ENCODE data around the gene RPS19BP1. TPM values are rescaled to one million over a fixed set of nuclear protein-coding genes. Genes with fewer than 3 reads are reported as not detected.

The RPS19BP1 gene
- total RNA-seq, 2 donors from 2014 or later = 61.4 to 111 TPM

DNA sequence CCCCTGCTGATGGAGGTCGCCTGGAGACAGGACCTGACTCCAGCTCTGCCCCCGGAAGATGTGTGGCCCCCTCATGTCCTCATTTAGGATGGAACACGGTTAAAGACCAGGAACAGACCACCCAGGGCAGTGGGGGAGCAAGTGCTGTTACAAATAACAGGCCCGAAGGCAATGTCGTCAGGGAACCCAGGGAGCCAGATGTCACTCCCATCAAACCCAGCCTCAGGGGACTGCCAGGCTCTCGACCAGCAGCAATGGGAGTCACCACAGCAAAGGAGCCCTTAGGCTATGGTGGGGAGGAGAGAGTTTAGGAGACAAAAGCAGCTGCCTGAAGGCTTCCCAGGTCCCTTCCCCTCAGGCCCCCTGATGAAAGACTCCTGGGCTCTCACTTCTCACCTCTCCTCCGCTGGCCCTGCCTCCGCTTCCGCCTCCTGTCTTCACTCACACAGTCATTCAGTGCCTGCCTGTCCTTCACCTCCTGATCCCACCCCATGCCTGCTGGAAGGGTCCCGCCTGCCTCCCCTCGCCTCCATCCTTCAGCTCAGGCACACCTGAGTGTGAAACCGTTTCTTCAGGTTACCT is 4.4 kb downstream of the RPS19BP1 start:
- intact Hi-C loops (cut with DNase I) = loop anchor here (5.0 to 10.0 kb wide), 3 partner anchors 36 to 353 kb away; partner anchors contain the start of gene RPL3
- no peaks in the 10 kb centered on the region for H3K27me3 ChIP-seq
- TF ChIP-seq, protein P1, sequence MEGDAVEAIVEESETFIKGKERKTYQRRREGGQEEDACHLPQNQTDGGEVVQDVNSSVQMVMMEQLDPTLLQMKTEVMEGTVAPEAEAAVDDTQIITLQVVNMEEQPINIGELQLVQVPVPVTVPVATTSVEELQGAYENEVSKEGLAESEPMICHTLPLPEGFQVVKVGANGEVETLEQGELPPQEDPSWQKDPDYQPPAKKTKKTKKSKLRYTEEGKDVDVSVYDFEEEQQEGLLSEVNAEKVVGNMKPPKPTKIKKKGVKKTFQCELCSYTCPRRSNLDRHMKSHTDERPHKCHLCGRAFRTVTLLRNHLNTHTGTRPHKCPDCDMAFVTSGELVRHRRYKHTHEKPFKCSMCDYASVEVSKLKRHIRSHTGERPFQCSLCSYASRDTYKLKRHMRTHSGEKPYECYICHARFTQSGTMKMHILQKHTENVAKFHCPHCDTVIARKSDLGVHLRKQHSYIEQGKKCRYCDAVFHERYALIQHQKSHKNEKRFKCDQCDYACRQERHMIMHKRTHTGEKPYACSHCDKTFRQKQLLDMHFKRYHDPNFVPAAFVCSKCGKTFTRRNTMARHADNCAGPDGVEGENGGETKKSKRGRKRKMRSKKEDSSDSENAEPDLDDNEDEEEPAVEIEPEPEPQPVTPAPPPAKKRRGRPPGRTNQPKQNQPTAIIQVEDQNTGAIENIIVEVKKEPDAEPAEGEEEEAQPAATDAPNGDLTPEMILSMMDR (IDR thresholded peaks at IDR 0.05) = no peak
- H3K9me3 ChIP-seq = no peaks in the 10 kb centered on the region
- H3K36me3 ChIP-seq = no peaks in the 10 kb centered on the region
- peak overlapping the region; percentile 23 for H3K4me3 ChIP-seq
- peaks cover 45% of the 10 kb centered on the region for H3K4me1 ChIP-seq
- H3K9ac ChIP-seq (ENCODE audit: low read depth in 2 of 2, low read length in 2 of 2) = peak overlapping the region in 1 of 2 donors; percentile 83
- peak overlapping the region; percentile 89 for H3K27ac ChIP-seq
- no peak for DNase-seq

DNA sequence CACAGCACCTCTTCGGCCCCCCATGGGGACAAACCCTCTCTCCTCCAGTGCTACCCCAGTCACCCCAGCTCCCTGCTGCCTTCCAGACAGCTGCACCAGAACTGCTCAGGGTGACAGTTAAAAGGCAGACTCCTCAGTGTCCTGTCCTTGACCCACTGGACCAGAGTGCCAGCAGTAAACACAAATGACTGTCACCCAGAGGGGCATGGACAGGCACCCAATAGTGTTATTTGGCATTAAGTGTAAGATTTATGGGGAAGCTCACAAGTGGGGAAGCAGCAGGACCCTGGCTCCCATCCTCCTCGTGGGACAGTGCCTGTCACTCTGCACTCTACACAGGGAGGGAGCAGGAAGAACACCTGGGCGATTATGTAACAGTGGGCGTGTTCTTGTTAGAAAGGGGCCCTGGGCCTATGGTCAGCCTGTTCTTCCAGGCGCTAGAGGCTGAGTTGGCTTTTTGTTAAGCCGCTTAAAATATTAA is 5.0 kb downstream of the RPS19BP1 start:
- Histone ChIP-seq H3K9ac (ENCODE audit: low read depth in 2 of 2, low read length in 2 of 2) (peak overlapping the region in 1 of 2 donors; percentile 83), H3K27me3 (no peaks in the 10 kb centered on the region), H3K4me3 (no peak overlapping the region), H3K9me3 (no peaks in the 10 kb centered on the region), H3K4me1 (peaks cover 46% of the 10 kb centered on the region), H3K36me3 (no peaks in the 10 kb centered on the region), H3K27ac (peak overlapping the region; percentile 89)
- intact Hi-C loops (cut with DNase I) = loop anchor here (5.0 to 10.0 kb wide), 3 partner anchors 35 to 353 kb away; partner anchors contain the start of gene RPL3
- DNase-seq = peak; percentile 85
- TF ChIP-seq, protein P1 (IDR thresholded peaks at IDR 0.05) = no peak

DNA sequence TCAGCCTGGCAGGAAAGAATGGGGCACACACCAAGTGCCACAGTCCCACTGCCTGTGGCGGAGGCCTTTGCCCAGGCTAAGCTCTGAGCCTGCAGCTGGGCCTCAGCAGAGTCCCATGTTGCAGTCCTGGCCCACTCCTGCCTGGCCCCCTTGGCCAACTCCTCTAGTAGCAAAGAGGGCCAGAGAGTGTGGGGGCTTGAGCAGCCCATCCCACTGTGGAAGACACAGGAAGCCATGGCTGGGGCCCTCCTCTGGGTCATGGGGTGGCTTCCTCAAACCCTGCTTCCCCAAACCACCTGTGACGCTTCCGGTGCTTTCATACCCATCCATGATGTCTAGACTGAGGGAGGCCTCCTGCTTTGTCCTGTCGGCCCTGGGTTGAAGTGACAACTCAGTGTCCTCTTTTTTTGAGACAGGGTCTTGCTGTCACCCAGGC is 5.8 kb downstream of the RPS19BP1 start:
- intact Hi-C loops (cut with DNase I) = loop anchor here (5.0 to 10.0 kb wide), 3 partner anchors 34 to 352 kb away; partner anchors contain the start of gene RPL3
- TF ChIP-seq, protein P1 (IDR thresholded peaks at IDR 0.05) = no peak
- Histone ChIP-seq H3K27ac (peak overlapping the region; percentile 89), H3K4me3 (no peak overlapping the region), H3K27me3 (no peaks in the 10 kb centered on the region), H3K4me1 (peaks cover 46% of the 10 kb centered on the region), H3K9me3 (no peaks in the 10 kb centered on the region), H3K36me3 (no peaks in the 10 kb centered on the region), H3K9ac (ENCODE audit: low read depth in 2 of 2, low read length in 2 of 2) (peak overlapping the region in 1 of 2 donors; percentile 31)
- no peak for DNase-seq

DNA sequence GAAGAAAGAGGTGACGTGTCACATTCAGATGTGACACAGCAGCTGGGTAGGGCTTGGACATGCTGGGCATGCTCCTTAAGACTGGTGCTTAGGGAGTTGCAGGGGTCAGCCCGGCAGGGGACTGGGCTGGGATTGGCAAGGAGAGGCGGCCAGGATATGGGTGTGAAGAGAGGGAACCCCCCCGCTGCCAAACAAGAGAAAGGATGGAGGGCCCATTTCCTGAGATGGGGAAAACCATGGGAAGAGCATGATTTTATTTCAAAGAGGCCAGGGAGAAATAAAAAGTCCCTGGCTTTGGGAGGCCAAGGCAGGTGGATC is 6.9 kb downstream of the RPS19BP1 start:
- Histone ChIP-seq H3K27me3 (no peaks in the 10 kb centered on the region), H3K36me3 (peaks cover 4% of the 10 kb centered on the region), H3K4me1 (peaks cover 38% of the 10 kb centered on the region), H3K4me3 (no peak overlapping the region), H3K27ac (no peak overlapping the region), H3K9me3 (no peaks in the 10 kb centered on the region), H3K9ac (ENCODE audit: low read depth in 2 of 2, low read length in 2 of 2) (no peak overlapping the region)
- intact Hi-C loops (cut with DNase I) = loop anchor here (5.0 to 10.0 kb wide), 3 partner anchors 33 to 351 kb away; partner anchors contain the start of gene RPL3
- TF ChIP-seq, protein P1 (IDR thresholded peaks at IDR 0.05) = no peak
- no peak for DNase-seq

DNA sequence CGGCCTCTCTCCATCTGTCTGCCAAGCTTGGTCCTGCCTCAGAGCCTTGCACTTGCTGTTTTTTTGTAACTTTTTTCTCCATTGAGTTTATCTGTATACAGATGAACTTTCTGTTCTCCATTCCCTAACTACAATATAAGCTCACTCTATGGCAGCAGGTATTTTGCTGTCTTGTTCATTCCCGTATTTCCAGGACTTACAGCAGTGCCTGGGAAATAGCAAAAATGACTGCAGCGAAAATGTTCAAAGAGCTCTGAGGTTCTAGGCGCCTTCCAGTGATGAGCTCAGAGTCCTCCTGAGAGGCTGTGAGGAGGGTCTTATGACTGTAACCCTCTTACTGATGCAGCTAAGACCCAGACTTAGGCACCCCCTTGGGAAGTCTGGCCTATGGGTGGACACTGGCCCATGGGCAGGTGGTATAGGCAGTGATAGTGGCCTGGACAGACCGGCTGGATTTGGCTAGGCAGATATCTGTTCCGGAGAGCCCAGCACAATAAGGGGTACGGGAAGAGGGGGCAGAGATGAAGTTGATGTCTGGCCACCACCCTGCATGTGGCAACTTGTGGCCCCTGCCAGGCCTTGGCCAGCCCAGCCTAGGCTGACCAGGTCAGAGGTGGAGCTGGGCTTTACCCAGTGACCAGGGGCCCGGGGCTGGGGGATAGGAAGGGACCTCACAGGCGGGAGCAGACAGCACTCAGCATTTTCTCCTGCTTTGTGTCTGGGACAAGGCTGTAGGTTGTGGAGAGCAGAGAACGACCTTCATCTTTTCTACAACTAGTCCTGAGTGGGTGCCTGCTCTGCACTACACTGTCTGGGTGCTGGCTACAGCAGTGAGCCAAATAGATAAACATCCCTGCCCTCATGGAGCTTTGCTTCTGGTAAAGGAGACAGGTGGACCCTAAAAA is 7.5 kb downstream of the RPS19BP1 start:
- TF ChIP-seq, protein P1 (IDR thresholded peaks at IDR 0.05) = no peak
- DNase-seq = no peak
- no peak overlapping the region for H3K4me3 ChIP-seq
- H3K9ac ChIP-seq (ENCODE audit: low read depth in 2 of 2, low read length in 2 of 2) = no peak overlapping the region
- H3K27ac ChIP-seq = no peak overlapping the region
- peaks cover 33% of the 10 kb centered on the region for H3K4me1 ChIP-seq
- H3K27me3 ChIP-seq = no peaks in the 10 kb centered on the region
- no peaks in the 10 kb centered on the region for H3K9me3 ChIP-seq
- intact Hi-C loops (cut with DNase I) = loop anchor here (5.0 to 10.0 kb wide), 3 partner anchors 33 to 350 kb away; partner anchors contain the start of gene RPL3
- peaks cover 4% of the 10 kb centered on the region for H3K36me3 ChIP-seq
